ENCODE data around the gene DUSP6.

Gene DUSP6

DNA sequence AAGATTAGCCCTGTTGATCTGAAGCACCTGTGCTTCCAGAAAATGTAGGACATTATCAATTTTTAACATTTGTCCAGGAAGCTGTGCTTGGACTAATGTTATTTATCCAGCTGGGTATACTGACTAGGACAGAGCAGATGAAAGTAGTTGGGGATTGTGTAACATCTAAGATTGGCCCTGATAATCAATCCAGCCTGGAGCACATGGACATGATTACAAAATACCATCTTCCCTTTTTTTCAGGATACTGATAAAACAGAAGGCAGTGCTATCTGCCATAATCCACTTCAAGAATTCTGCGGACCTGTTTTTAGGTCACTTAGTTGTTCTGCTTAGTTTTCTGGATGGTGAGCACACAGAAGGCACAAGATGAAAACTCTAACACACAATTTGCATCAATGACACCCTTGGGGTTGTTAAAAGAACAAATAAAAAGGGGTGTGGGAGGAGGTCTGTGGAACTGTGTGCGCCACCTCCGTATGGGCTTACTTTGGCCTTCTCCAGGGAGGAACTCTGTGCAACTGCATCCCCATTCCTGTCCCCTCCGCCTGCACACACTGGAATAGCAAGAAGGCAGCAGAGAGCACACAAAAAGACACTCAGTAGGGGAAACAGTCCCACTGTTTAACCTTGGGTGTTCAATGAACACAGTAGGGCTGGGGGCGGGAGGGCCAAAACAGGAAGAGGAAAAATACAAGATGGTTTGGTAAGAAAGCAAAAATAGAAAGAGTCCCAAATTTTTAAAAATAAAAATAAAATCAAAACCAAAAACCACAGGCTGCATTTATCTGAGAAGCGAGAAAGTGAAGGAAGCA is 31.1 kb upstream of the DUSP6 start:
- Histone ChIP-seq H3K79me2 (ENCODE audit: control insufficient read depth, low read length) (no peaks in the 10 kb centered on the region), H3K9me3 (ENCODE audit: control insufficient read depth, insufficient read depth, low read length) (no peaks in the 10 kb centered on the region), H3K9me2 (replicated peaks; ENCODE audit: control insufficient read depth, low read length) (no peaks in the 10 kb centered on the region), H3K27ac (ENCODE audit: low read depth, low read length) (no peak overlapping the region), H3F3A (ENCODE audit: control insufficient read depth, insufficient read depth) (no peaks in the 10 kb centered on the region), H3K4me1 (ENCODE audit: control insufficient read depth, low read length) (no peaks in the 10 kb centered on the region), H4K20me1 (ENCODE audit: control insufficient read depth, insufficient read depth, low read depth, low read length) (no peaks in the 10 kb centered on the region), H3K27me3 (ENCODE audit: control insufficient read depth, low read length) (peaks cover 13% of the 10 kb centered on the region; the same call in 1 of the 2 replicates), H3K4me2 (ENCODE audit: low read length) (no peak overlapping the region), H3K36me3 (ENCODE audit: control insufficient read depth, low read length) (no peaks in the 10 kb centered on the region), H3K4me3 (ENCODE audit: low read length) (no peak overlapping the region)
- TF ChIP-seq, protein P1, sequence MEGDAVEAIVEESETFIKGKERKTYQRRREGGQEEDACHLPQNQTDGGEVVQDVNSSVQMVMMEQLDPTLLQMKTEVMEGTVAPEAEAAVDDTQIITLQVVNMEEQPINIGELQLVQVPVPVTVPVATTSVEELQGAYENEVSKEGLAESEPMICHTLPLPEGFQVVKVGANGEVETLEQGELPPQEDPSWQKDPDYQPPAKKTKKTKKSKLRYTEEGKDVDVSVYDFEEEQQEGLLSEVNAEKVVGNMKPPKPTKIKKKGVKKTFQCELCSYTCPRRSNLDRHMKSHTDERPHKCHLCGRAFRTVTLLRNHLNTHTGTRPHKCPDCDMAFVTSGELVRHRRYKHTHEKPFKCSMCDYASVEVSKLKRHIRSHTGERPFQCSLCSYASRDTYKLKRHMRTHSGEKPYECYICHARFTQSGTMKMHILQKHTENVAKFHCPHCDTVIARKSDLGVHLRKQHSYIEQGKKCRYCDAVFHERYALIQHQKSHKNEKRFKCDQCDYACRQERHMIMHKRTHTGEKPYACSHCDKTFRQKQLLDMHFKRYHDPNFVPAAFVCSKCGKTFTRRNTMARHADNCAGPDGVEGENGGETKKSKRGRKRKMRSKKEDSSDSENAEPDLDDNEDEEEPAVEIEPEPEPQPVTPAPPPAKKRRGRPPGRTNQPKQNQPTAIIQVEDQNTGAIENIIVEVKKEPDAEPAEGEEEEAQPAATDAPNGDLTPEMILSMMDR (IDR thresholded peaks at IDR 0.05; ENCODE audit: low read depth, low read length, poor library complexity, severe bottlenecking): no peak
- TF ChIP-seq EZH2phosphoT487 (IDR thresholded peaks at IDR 0.05; ENCODE audit: borderline replicate concordance, low read length): no peak

- Histone ChIP-seq H3K9me3 (ENCODE audit: control insufficient read depth, insufficient read depth, low read length) (no peaks in the 10 kb centered on the region), H3K27ac (ENCODE audit: low read depth, low read length) (no peak overlapping the region), H4K20me1 (ENCODE audit: control insufficient read depth, insufficient read depth, low read depth, low read length) (no peaks in the 10 kb centered on the region), H3K4me3 (ENCODE audit: low read length) (no peak overlapping the region), H3K36me3 (ENCODE audit: control insufficient read depth, low read length) (no peaks in the 10 kb centered on the region), H3K79me2 (ENCODE audit: control insufficient read depth, low read length) (no peaks in the 10 kb centered on the region), H3K4me1 (ENCODE audit: control insufficient read depth, low read length) (no peaks in the 10 kb centered on the region), H3K27me3 (ENCODE audit: control insufficient read depth, low read length) (peaks cover 13% of the 10 kb centered on the region; the same call in 1 of the 2 replicates), H3F3A (ENCODE audit: control insufficient read depth, insufficient read depth) (no peaks in the 10 kb centered on the region), H3K4me2 (ENCODE audit: low read length) (no peak overlapping the region), H3K9me2 (replicated peaks; ENCODE audit: control insufficient read depth, low read length) (no peaks in the 10 kb centered on the region)
- TF ChIP-seq, protein P1 (IDR thresholded peaks at IDR 0.05; ENCODE audit: low read depth, low read length, poor library complexity, severe bottlenecking): no peak
- TF ChIP-seq EZH2phosphoT487 (IDR thresholded peaks at IDR 0.05; ENCODE audit: borderline replicate concordance, low read length): no peak
Observed at GRCh38 chr12:89382328-89382727, 30.0 kb upstream of the DUSP6 start.

GRCh38 chr12:89379839-89380467 is 27.7 kb upstream of the DUSP6 start:
- H3K9me2 ChIP-seq (replicated peaks; ENCODE audit: control insufficient read depth, low read length): no peaks in the 10 kb centered on the region
- peaks cover 16% of the 10 kb centered on the region for H3K27me3 ChIP-seq (ENCODE audit: control insufficient read depth, low read length)
- H3K4me3 ChIP-seq (ENCODE audit: low read length): no peak overlapping the region
- H3K27ac ChIP-seq (ENCODE audit: low read depth, low read length): no peak overlapping the region
- no peak for TF ChIP-seq EZH2phosphoT487 (IDR thresholded peaks at IDR 0.05; ENCODE audit: borderline replicate concordance, low read length)
- TF ChIP-seq, protein P1 (IDR thresholded peaks at IDR 0.05; ENCODE audit: low read depth, low read length, poor library complexity, severe bottlenecking): no peak
- no peaks in the 10 kb centered on the region for H4K20me1 ChIP-seq (ENCODE audit: control insufficient read depth, insufficient read depth, low read depth, low read length)
- no peaks in the 10 kb centered on the region for H3K4me1 ChIP-seq (ENCODE audit: control insufficient read depth, low read length)
- H3K79me2 ChIP-seq (ENCODE audit: control insufficient read depth, low read length): no peaks in the 10 kb centered on the region
- H3K9me3 ChIP-seq (ENCODE audit: control insufficient read depth, insufficient read depth, low read length): no peaks in the 10 kb centered on the region
- no peak overlapping the region for H3K4me2 ChIP-seq (ENCODE audit: low read length)
- H3K36me3 ChIP-seq (ENCODE audit: control insufficient read depth, low read length): no peaks in the 10 kb centered on the region
- no peaks in the 10 kb centered on the region for H3F3A ChIP-seq (ENCODE audit: control insufficient read depth, insufficient read depth)
